ENCODE measurements around the gene OR9I1. TPM values are rescaled to one million over a fixed set of nuclear protein-coding genes. Genes with fewer than 3 reads are reported as not detected.

Gene OR9I1
- total and polyA plus RNA-seq, 2 of the 13 experiments (the other 11 are each of a cell fraction or from before 2014, with no cell fraction given) = not detected

GRCh38 chr11:58165504-58166106 lies 40.3 kb upstream of the OR9I1 start (continued):
- TF ChIP-seq ARNT2 (CRISPR knock-in tag; IDR thresholded peaks at IDR 0.05; ENCODE audit: low read depth) (no peak), ZNF253 (CRISPR knock-in tag; IDR thresholded peaks at IDR 0.05; ENCODE audit: borderline replicate concordance) (no peak), MAZ (IDR thresholded peaks at IDR 0.05; ENCODE audit: borderline replicate concordance, low read depth, low read length) (no peak), MAZ (CRISPR knock-in tag; IDR thresholded peaks at IDR 0.05; ENCODE audit: low read depth) (no peak), ZNF460 (CRISPR knock-in tag; IDR thresholded peaks at IDR 0.05; ENCODE audit: borderline replicate concordance) (no peak), PRPF4 (IDR thresholded peaks at IDR 0.05; ENCODE audit: low read depth, low read length, poor library complexity, severe bottlenecking) (no peak), RCOR2 (CRISPR knock-in tag; IDR thresholded peaks at IDR 0.05) (peak; percentile 83), ZNF556 (CRISPR knock-in tag; IDR thresholded peaks at IDR 0.05; ENCODE audit: borderline replicate concordance) (peak; percentile 80; the same call in 1 of the 2 replicates), ZNF691 (CRISPR knock-in tag; IDR thresholded peaks at IDR 0.05; ENCODE audit: borderline replicate concordance, low read depth) (no peak), ATF3 (CRISPR knock-in tag; IDR thresholded peaks at IDR 0.05) (0 out of 2 replicates have a peak, but pooled peaks have one; percentile 15), ZNF331 (CRISPR knock-in tag; IDR thresholded peaks at IDR 0.05) (peak; percentile 81), ZNF549 (CRISPR knock-in tag; IDR thresholded peaks at IDR 0.05) (no peak), ETV6 (CRISPR knock-in tag; conservative IDR thresholded peaks at IDR 0.05) (0 out of 2 replicates have a peak, but pooled peaks have one; percentile 52)
- TF ChIP-seq, protein P1, sequence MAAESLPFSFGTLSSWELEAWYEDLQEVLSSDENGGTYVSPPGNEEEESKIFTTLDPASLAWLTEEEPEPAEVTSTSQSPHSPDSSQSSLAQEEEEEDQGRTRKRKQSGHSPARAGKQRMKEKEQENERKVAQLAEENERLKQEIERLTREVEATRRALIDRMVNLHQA (CRISPR knock-in tag; IDR thresholded peaks at IDR 0.05) = no peak
- TF ChIP-seq, protein P2, sequence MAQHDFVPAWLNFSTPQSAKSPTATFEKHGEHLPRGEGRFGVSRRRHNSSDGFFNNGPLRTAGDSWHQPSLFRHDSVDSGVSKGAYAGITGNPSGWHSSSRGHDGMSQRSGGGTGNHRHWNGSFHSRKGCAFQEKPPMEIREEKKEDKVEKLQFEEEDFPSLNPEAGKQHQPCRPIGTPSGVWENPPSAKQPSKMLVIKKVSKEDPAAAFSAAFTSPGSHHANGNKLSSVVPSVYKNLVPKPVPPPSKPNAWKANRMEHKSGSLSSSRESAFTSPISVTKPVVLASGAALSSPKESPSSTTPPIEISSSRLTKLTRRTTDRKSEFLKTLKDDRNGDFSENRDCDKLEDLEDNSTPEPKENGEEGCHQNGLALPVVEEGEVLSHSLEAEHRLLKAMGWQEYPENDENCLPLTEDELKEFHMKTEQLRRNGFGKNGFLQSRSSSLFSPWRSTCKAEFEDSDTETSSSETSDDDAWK (CRISPR knock-in tag; IDR thresholded peaks at IDR 0.05) = no peak
- TF ChIP-seq, protein P3, sequence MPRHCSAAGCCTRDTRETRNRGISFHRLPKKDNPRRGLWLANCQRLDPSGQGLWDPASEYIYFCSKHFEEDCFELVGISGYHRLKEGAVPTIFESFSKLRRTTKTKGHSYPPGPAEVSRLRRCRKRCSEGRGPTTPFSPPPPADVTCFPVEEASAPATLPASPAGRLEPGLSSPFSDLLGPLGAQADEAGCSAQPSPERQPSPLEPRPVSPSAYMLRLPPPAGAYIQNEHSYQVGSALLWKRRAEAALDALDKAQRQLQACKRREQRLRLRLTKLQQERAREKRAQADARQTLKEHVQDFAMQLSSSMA (CRISPR knock-in tag; IDR thresholded peaks at IDR 0.05) = no peak
- TF ChIP-seq, protein P4, sequence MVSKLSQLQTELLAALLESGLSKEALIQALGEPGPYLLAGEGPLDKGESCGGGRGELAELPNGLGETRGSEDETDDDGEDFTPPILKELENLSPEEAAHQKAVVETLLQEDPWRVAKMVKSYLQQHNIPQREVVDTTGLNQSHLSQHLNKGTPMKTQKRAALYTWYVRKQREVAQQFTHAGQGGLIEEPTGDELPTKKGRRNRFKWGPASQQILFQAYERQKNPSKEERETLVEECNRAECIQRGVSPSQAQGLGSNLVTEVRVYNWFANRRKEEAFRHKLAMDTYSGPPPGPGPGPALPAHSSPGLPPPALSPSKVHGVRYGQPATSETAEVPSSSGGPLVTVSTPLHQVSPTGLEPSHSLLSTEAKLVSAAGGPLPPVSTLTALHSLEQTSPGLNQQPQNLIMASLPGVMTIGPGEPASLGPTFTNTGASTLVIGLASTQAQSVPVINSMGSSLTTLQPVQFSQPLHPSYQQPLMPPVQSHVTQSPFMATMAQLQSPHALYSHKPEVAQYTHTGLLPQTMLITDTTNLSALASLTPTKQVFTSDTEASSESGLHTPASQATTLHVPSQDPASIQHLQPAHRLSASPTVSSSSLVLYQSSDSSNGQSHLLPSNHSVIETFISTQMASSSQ (IDR thresholded peaks at IDR 0.05; ENCODE audit: low read depth) = peak; percentile 72
- TF ChIP-seq, protein P4 (CRISPR knock-in tag; IDR thresholded peaks at IDR 0.05; ENCODE audit: borderline replicate concordance) = peak; percentile 91
- TF ChIP-seq, protein P5, sequence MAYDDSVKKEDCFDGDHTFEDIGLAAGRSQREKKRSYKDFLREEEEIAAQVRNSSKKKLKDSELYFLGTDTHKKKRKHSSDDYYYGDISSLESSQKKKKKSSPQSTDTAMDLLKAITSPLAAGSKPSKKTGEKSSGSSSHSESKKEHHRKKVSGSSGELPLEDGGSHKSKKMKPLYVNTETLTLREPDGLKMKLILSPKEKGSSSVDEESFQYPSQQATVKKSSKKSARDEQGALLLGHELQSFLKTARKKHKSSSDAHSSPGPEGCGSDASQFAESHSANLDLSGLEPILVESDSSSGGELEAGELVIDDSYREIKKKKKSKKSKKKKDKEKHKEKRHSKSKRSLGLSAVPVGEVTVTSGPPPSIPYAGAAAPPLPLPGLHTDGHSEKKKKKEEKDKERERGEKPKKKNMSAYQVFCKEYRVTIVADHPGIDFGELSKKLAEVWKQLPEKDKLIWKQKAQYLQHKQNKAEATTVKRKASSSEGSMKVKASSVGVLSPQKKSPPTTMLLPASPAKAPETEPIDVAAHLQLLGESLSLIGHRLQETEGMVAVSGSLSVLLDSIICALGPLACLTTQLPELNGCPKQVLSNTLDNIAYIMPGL (CRISPR knock-in tag; IDR thresholded peaks at IDR 0.05; ENCODE audit: borderline replicate concordance in 1 of 2, low read depth in 1 of 2) = no peak
